Measurements from ENCODE around the gene NCMAP. TPM values are rescaled to one million over a fixed set of nuclear protein-coding genes. Genes with fewer than 3 reads are reported as not detected.

Gene NCMAP
- total RNA-seq, result under 0.01 and 0.11 TPM in 2 replicates

GRCh38 chr1:24555591-24556413 lies at the start of gene NCMAP:
NCMAP (plus strand) TSS chr1:24556087; CDS start chr1:24595431, 39,344 bp downstream.

GRCh38 chr1:24642481-24643362 lies 86.8 kb downstream of the NCMAP start, which contains the start of gene SRRM1:
SRRM1 (plus strand) TSS chr1:24643302; CDS start chr1:24643327, 25 bp downstream.

Small RNA genes within 50 kb of the gene (small RNA-seq; reads per million reads assigned to genes)
- gene RF00019, result not detected

Other genes starting within 250 kb of the NCMAP start
- not detected in 2 replicates for gene GRHL3, start 236.7 kb upstream of the NCMAP start, total RNA-seq
- gene STPG1, start 142.3 kb upstream of the NCMAP start, total RNA-seq, result 6.3 and 7.7 TPM in 2 replicates
- 117 and 190 TPM in 2 replicates for gene NIPAL3, start 140.3 kb upstream of the NCMAP start, total RNA-seq
- gene RCAN3, start 53.3 kb upstream of the NCMAP start, total RNA-seq, result 11.4 and 24.2 TPM in 2 replicates
- gene SRRM1, start 87.2 kb downstream of the NCMAP start, total RNA-seq, result 57.0 and 121 TPM in 2 replicates
- gene CLIC4, start 189.4 kb downstream of the NCMAP start, total RNA-seq, result 243 and 433 TPM in 2 replicates

Data from placental epithelial cell (primary cell).